SK-N-SH treated with all-trans-retinoic acid at 6 μM for 48 hours (cell line): Measurements from ENCODE around the gene HOXB1.

Source experiments
- PATZ1 ChIP-seq: fragments of 250-450 bp; sonication (Bioruptor Pico); IDR thresholded peaks from 2 replicates; pipeline ENCODE4 v1.8.0; 2020; ENCODE audit warnings: mild to moderate bottlenecking, moderate library complexity, borderline replicate concordance
- PPARA ChIP-seq: fragments of 250-450 bp; sonication (Bioruptor Pico); IDR thresholded peaks from 2 replicates; pipeline ENCODE4 v1.5.0; 2020; ENCODE audit warnings: mild to moderate bottlenecking, borderline replicate concordance
- TSHZ2 ChIP-seq: fragments of 250-450 bp; sonication (Bioruptor Pico); IDR thresholded peaks from 2 replicates; pipeline ENCODE4 v1.5.0; 2020; ENCODE audit warnings: mild to moderate bottlenecking, moderate library complexity

GRCh38 chr17:48479014-48479402 lies 51.8 kb downstream of the HOXB1 start:
- TF ChIP-seq PPARA (CRISPR knock-in tag): no peak
- TF ChIP-seq TSHZ2: no peak
- no peak for TF ChIP-seq PATZ1
